NCI-H2107 treated with DMSO at 0.1 percent for 48 hours (cell line): ENCODE measurements around the gene GANC.

ENCODE experiments used
- DNase-seq: peaks from one replicate; lab custom pipeline; 2025; ENCODE audit not compliant: unreplicated experiment; lab: John Stamatoyannopoulos, UW

Gene GANC

DNA sequence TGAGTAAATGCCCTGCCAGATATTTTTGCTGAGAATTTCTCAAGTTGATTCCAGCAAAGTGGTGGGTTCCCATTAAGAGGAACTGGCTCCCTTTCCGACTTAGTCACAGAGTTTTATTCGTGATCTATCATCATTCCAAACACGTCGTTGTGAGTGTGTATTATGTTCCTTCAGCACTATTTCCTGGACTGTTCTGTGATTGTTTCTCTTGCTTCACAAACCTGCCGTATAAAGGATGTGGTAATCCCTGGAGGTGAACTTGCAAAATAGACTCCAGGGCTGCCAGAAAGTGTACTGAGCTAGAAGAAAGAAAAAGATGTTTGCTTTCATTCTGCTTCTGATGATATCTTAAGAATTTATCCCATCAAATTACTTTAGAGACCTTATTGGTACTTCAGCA, 71.8 kb downstream of the GANC start:
- DNase-seq, result no peak

DNA sequence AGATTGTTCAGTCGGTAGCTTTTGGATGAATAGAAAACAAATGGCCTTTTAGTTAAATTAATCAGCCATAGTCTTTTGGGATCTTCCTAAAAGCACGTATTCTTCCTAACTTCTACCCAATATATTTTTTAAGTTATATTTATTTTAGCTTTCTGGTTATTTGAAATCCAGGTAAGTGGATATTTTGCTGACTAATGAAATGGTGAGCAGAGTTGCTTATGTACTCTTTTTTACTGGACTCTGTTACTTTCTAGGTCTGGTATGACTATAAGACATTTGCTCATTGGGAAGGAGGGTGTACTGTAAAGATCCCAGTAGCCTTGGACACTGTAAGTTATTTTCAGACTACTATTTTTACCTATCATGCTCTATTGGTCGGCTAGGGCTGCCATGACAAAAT, 72.5 kb downstream of the GANC start:
- DNase-seq, result no peak

GRCh38 chr15:42348083-42348482, 75.1 kb downstream of the GANC start:
- no peak for DNase-seq

DNA sequence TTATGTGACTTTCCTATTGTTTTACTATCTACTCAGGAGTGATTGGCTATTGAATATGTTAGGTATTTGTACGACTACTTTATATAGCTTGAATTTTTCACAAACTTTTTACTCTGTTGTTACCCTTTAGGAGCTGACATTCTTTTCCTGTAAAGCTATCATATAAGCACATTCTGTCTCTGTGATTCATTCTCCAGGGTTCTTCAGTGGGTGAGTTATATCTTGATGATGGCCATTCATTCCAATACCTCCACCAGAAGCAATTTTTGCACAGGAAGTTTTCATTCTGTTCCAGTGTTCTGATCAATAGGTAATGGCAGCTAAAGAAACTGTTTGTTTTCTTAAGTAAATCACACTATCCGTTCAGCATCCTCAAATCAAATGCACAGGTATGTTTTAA, 76.2 kb downstream of the GANC start:
- DNase-seq, result no peak

GRCh38 chr15:42352401-42352800, 79.4 kb downstream of the GANC start:
- DNase-seq, result no peak

DNA sequence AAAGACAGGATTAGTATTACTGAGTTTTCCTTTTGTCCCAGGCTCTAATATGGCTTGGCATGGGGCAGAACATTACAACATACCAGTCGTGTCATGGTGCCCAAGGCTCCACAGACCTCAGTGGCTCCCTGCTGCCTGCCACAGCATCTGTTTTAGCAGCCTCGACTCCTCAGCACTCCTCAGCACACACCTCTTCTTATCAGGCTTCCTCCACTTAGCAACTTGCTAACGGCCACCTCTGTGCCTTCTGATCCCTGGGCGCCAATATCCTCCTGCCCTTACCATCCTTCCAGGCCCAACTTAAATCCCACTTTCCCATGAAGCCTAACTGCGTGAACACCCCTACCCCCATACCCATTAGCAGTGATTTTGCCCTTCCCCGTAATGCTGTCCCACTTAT, 80.1 kb downstream of the GANC start:
- DNase-seq, result no peak

GRCh38 chr15:42354824-42355223, 81.8 kb downstream of the GANC start:
- DNase-seq, result no peak

GRCh38 chr15:42355291-42355690, 82.3 kb downstream of the GANC start:
- DNase-seq, result no peak

DNA sequence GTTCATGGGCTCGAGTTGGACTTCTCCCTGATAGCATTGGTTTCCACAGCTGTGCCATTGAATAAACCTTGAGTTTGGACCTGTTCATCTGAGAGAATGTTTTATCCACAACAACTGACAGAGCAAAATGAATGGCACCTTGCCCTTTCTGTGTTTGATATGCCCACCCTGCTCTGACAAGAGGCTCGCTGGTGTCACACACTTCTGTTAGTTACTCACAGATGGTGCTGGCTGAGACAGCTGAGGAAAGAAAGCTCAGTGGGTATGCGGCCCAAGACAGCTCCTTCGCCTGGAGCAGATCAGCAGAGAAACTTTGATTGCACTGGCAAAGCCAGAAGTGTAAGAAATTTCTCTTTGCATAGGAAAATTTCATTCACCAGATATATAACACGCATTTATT, 83.8 kb downstream of the GANC start:
- DNase-seq, result no peak

- DNase-seq, result no peak
Observed at GRCh38 chr15:42358141-42358540, 85.1 kb downstream of the GANC start.

DNA sequence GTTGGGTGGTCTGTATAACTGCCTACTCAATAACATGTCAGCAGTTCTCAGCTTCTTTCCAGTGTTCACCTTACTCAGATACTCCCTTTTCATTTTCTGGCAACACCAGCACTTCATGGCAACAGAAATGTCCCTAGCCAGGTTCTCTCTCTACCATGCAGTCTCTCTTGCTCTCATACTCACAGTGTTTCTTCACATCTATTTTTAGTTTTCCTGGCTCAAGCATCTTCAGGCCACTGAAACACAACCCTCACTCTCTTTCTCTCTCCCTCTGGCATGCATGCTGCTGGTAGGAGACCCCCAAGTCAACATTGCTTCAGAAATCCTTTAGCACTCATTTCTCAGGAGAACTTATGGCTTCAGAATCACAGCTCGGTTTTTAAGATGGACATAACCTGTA, 86.2 kb downstream of the GANC start, which contains the start of gene CAPN3:
TSS of gene CAPN3 (plus strand) at position 253 of the 400 bp plus-strand sequence. CDS start 305 bp downstream, outside the sequence.
- DNase-seq, result no peak

GRCh38 chr15:42359985-42360384, 87.0 kb downstream of the GANC start:
- no peak for DNase-seq

DNA sequence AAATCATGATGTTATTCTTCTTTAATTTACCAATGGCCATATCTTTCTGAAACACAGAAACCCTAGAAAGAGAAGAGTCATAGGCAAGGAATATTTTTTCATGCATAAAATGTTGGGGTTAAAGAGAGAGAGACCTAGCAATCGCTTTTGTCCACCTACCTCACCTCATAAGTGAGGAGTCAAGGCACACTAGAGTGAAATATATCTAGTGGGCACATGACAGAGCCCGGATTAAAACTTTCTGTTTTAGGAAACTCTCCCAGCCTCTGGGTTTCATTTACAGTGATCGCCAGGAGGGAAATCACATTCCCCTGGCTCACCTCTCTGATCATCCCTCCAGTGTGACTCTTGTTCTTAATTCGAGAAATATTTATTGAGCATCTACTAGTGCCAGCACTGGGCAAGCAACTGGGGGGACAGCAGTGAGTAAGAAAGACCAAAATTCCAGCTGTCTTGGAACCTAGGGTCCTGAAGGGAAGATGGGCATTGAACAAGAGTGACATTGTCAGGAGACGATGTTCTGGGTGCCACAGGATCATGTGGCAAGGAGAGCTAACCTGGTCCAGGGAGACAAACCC, 87.6 kb downstream of the GANC start:
- DNase-seq, result no peak

DNA sequence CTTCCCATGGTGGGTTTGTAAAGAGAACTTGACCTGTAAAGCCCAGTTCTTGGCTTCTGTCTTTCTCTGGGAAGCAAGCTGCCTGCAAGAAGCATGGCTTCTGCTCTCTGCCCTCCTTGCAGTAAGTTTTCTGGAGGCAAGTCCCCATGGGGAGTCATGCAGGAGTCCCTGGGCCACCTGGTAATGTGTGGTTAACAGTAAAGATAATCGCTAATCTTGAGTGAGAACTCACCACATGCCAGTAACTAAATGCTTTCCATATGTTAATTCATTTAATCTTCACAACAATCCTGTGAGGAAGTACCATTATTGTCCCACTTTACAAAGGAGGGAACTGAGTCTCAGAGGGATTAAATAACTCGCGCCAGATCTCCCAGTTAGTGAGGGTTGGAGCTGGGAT, 90.5 kb downstream of the GANC start:
- DNase-seq, result no peak

- no peak for DNase-seq
Observed at GRCh38 chr15:42363942-42364341, 90.9 kb downstream of the GANC start.

GRCh38 chr15:42364529-42364928, 91.5 kb downstream of the GANC start:
- DNase-seq, result no peak

- DNase-seq, result no peak
Observed at GRCh38 chr15:42365921-42366550, 93.0 kb downstream of the GANC start.

DNA sequence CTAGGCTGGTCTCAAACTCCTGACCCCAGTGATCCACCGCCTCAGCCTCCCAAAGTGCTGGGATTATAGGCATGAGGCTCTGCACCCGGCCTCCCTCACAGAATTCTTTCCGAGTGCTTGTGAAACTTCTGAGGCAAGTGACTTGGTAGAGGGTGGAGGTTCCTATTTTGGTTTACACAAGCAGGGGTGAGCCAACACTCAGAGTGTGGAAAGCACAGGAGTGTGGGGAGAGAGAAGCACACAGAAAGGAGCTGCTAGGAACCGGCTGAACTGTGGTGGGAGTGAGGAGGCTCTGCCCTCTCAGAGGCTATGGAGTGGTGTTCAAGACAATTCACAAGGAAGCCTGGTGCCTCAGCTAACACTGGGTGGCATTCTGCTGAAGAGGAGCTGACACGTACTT, 94.0 kb downstream of the GANC start:
- DNase-seq, result no peak

GRCh38 chr15:42368096-42368495, 95.1 kb downstream of the GANC start:
- no peak for DNase-seq

GRCh38 chr15:42371096-42371495, 98.1 kb downstream of the GANC start:
- DNase-seq, result no peak

DNA sequence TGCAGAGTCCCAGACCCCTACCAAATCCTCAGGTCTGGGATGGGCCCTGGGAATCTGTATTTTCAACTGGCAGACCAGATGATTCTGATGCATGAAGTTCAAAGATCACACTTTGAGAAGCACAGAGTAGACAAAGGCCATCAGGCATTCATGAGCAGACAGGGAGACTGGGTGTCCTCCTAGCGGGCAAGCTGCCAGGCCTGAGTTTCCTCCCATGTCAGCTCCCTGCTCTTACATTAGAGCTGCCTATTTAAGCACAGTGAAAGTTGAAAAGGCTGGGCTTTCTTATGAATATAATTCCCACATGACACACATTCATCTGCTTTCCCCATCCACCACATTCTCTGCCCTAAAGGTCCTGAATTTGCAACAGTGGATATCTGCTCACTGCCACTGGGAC, 100.3 kb downstream of the GANC start:
- DNase-seq, result no peak

- DNase-seq, result no peak
Observed at GRCh38 chr15:42373936-42374335, 100.9 kb downstream of the GANC start.

- no peak for DNase-seq
Observed at GRCh38 chr15:42374810-42375209, 101.8 kb downstream of the GANC start.
